Activated CD8-positive, alpha-beta T cell treated with anti-CD3 and anti-CD28 coated beads for 36 hours (primary cell): ENCODE results near the gene NLE1. TPM values are rescaled to one million over a fixed set of nuclear protein-coding genes. Genes with fewer than 3 reads are reported as not detected.

Experiments
- ATAC-seq: fragments of 200-7000 bp; cut with Tn5 transposase; one replicate; pipeline ENCODE4 v1.10.0; 2021; ENCODE audit warnings: mild to moderate bottlenecking, moderate library complexity
- CTCF ChIA-PET: fragments of 350-600 bp; sonication (Branson Sonifier 250); formaldehyde crosslinking; loops from one replicate; lab custom pipeline; 2021; ENCODE audit warnings: antibody characterized with exemption; lab: Charles Lee
- POLR2A ChIA-PET: fragments of 350-600 bp; sonication (Branson Sonifier 250); formaldehyde crosslinking; loops from one replicate; lab custom pipeline; 2021; ENCODE audit warnings: antibody characterized with exemption; lab: Charles Lee
- DNase-seq: peaks from one replicate; pipeline ENCODE4 v3.0.0-alpha.2; 2020
- H3K27ac Mint-ChIP-seq: one replicate; pipeline ENCODE4 v1.8.0; 2021; ENCODE audit warnings: mild to moderate bottlenecking, mixed read lengths
- H3K27me3 Mint-ChIP-seq: one replicate; pipeline ENCODE4 v1.8.0; 2021; ENCODE audit warnings: mixed read lengths
- H3K36me3 Mint-ChIP-seq: one replicate; pipeline ENCODE4 v1.8.0; 2021; ENCODE audit warnings: low read depth, mixed read lengths
- H3K4me1 Mint-ChIP-seq: one replicate; pipeline ENCODE4 v1.8.0; 2021; ENCODE audit warnings: low read depth, mixed read lengths
- H3K4me3 Mint-ChIP-seq: one replicate; pipeline ENCODE4 v1.8.0; 2021; ENCODE audit warnings: mild to moderate bottlenecking, moderate library complexity, mixed read lengths
- H3K9me3 Mint-ChIP-seq: one replicate; pipeline ENCODE4 v1.8.0; 2021; ENCODE audit warnings: mixed read lengths
- CTCF ChIP-seq: fragments of 200-600 bp; IDR thresholded peaks from one replicate; pipeline ENCODE4 v1.8.0; 2022; ENCODE audit warnings: antibody characterized with exemption, mild to moderate bottlenecking
- intact Hi-C: fragments of 100-400 bp; cut with micrococcal nuclease; formaldehyde crosslinking; loops from one replicate; pipeline ENCODE4 v1.10.0; 2022
- total RNA-seq, 2 experiments: library from RNA; stranded (reverse); gene quantifications; one replicate each; pipeline ENCODE4 v1.2.3, GENCODE V29; 2021

NLE1 gene
- total RNA-seq, 2 experiments from 2014 or later: 49.1 to 49.8 TPM

DNA sequence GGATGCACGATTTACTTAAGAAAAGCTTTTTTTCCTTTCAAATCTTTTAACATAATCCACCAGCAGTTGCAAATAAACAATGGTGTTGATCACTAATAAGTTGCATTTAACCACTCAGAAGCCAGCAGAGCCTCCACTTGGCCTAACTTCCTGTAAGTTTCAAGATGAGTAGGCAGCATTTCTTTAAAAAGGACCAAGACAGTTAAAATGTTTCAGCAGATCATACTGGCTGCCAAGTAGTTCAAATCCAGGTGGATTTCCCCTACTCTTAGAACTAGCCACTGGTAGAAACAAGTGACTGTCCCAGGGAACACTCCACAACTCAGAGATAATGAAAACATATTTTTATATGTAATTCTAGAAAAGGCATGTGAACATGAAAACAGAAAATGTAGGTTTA, 61.6 kb downstream of the NLE1 start:
- H3K4me3 Mint-ChIP-seq: peak overlapping the region; percentile 14
- H3K4me1 Mint-ChIP-seq: peaks cover 63% of the 10 kb centered on the region
- H3K27ac Mint-ChIP-seq: peak overlapping the region; percentile 83
- ATAC-seq: peak; percentile 68
- intact Hi-C loops: no loop called here
- peak; percentile 31 for DNase-seq
- no peak for TF ChIP-seq CTCF
- peaks cover 2% of the 10 kb centered on the region for H3K36me3 Mint-ChIP-seq
- ChIA-PET CTCF (interaction anchor here (2.4 to 5.1 kb wide), 3 partner anchors 9 to 16 kb away, joined by 7 to 20 read pairs (median 8); partner anchors contain the start of gene RFFL), POLR2A (interaction anchor here (0.7 to 3.7 kb wide), 6 partner anchors 9 to 58 kb away, joined by 4 to 12 read pairs (median 4); no protein-coding TSS in a partner anchor)
- H3K9me3 Mint-ChIP-seq: no peaks in the 10 kb centered on the region
- no peaks in the 10 kb centered on the region for H3K27me3 Mint-ChIP-seq

DNA sequence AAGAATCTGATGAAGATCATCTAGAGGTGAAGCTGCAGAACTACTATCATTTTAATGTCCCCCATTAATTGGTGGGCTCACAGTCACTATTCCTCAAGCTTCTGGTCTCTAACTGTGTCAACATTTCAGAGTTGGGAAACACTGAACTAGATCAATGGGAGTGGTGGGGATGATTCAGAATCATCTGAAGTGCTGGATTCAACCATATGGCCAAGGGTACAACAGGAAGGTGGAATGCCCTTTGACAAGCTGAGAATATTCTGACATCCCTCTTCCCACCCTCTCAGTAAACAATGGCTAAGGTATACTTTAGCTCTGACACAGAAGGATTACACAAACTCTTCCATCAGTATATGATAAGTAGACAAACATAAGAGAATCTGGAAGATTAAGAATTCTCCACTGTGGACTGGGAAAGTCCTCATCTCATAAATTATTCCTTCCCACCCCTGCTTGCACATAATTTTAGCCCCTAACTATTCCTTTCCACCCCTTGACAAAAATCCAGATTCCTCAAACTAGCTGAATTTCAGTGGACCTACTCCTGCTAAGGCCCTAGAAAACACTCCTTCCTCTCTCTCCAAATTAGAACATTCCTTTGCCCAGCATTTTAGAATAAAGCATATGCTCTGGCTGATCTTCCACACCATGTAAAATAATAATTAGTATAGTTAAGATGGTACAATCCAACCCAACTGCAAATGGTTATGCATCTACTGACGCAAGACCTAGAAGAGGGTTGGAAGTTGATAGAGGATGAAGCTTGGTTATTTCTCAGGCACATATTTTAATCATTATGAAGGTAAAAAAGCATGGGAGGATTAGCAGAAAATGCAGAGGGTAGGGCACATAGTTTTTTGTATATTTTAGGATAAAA, 62.3 kb downstream of the NLE1 start:
- ChIA-PET POLR2A (interaction anchor here (0.9 to 3.7 kb wide), 6 partner anchors 9 to 119 kb away, joined by 4 to 12 read pairs (median 4); partner anchors contain the start of genes CCT6B and ZNF830), CTCF (interaction anchor here (1.1 to 5.1 kb wide), 4 partner anchors 9 to 40 kb away, joined by 4 to 20 read pairs (median 8); partner anchors contain the start of genes RAD51D and RFFL)
- Mint-ChIP-seq H3K27ac (peak overlapping the region; percentile 83), H3K4me1 (peaks cover 64% of the 10 kb centered on the region), H3K4me3 (no peak overlapping the region), H3K9me3 (no peaks in the 10 kb centered on the region), H3K27me3 (no peaks in the 10 kb centered on the region), H3K36me3 (no peaks in the 10 kb centered on the region)
- ATAC-seq (no peak), DNase-seq (no peak)
- intact Hi-C loops: no loop called here
- no peak for TF ChIP-seq CTCF

Other genes starting within 250 kb of the NLE1 start
- gene CCT6B, start 180.8 kb downstream of the NLE1 start, total RNA-seq: 1 to 10 TPM; 1.4 to 1.8 TPM
- 10 to 100 TPM; 18.8 to 22.5 TPM for gene ZNF830, start 180.8 kb downstream of the NLE1 start, total RNA-seq
- 10 to 100 TPM; 44.1 to 50.4 TPM for gene LIG3, start 161.8 kb downstream of the NLE1 start, total RNA-seq
- gene RFFL, start 78.6 kb downstream of the NLE1 start, total RNA-seq: 10 to 100 TPM; 11.3 to 12.0 TPM
- 10 to 100 TPM; 32.4 to 36.2 TPM for gene RAD51D, start 22.4 kb downstream of the NLE1 start, total RNA-seq
- gene FNDC8, start 20.7 kb downstream of the NLE1 start, total RNA-seq: not detected
- under 1 TPM in 1 of 2 experiments, not detected in 1; 0.11 TPM for gene UNC45B, start 5.5 kb upstream of the NLE1 start, total RNA-seq
- gene SLC35G3, start 52.1 kb upstream of the NLE1 start, total RNA-seq: not detected
- gene SLFN5, start 100.8 kb upstream of the NLE1 start, total RNA-seq: 10 to 100 TPM; 29.1 to 32.7 TPM
- 100 to 1,000 TPM in 1 of 2 experiments, 10 to 100 TPM in 1; 95.8 to 106 TPM for gene SLFN11, start 231.3 kb upstream of the NLE1 start, total RNA-seq